CD14-positive monocyte (primary cell): ENCODE data around the gene KRT1. TPM values are rescaled to one million over a fixed set of nuclear protein-coding genes. Genes with fewer than 3 reads are reported as not detected.
A peak's percentile ranks its signal among the peaks of the same experiment; 100 is the strongest.

Source experiments
- DNase-seq, 3 donors: peaks; one replicate each; pipeline ENCODE4 v3.0.0-alpha.2; 2011 to 2022
- H2AFZ ChIP-seq: 2 replicates; pipeline ENCODE4 v1.6.0; 2012; ENCODE audit warnings: mild to moderate bottlenecking, low read depth, low read length, inconsistent platforms; ENCODE audit not compliant: insufficient read depth, poor library complexity, severe bottlenecking
- H3K27ac ChIP-seq, 2 donors: 1 replicate in 1 of 2; 2 replicates in 1 of 2; pipeline ENCODE4 v1.5.1; 2012 to 2013; ENCODE audit warnings: low read length in 2 of 2, control low read depth in 1 of 2, inconsistent platforms in 1 of 2, low read depth in 1 of 2, mild to moderate bottlenecking in 1 of 2
- H3K27me3 ChIP-seq, 2 donors: one replicate each; pipeline versions ENCODE4 v1.6.0 to v1.6.1; 2011 to 2013; ENCODE audit warnings: low read length in 2 of 2; ENCODE audit not compliant: control insufficient read depth in 2 of 2, insufficient read depth in 2 of 2
- H3K36me3 ChIP-seq, 2 donors: replicated peaks in 1 of 2; 1 replicate in 1 of 2; 2 replicates in 1 of 2; pipeline versions ENCODE4 v1.5.1 to v1.6.1; 2012 to 2013; ENCODE audit warnings: low read length in 2 of 2, control low read depth in 1 of 2, inconsistent platforms in 1 of 2, mild to moderate bottlenecking in 1 of 2; ENCODE audit not compliant: insufficient read depth in 2 of 2, control insufficient read depth in 1 of 2
- H3K4me1 ChIP-seq, 2 donors: 1 replicate in 1 of 2; 2 replicates in 1 of 2; pipeline versions ENCODE4 v1.5.1 to v1.6.1; 2012 to 2013; ENCODE audit warnings: low read length in 2 of 2, control low read depth in 1 of 2, inconsistent platforms in 1 of 2, mild to moderate bottlenecking in 1 of 2, moderate library complexity in 1 of 2; ENCODE audit not compliant: insufficient read depth in 2 of 2, control insufficient read depth in 1 of 2
- H3K4me2 ChIP-seq: replicated peaks from 2 replicates; pipeline ENCODE3; 2012; ENCODE audit warnings: low read length, moderate library complexity, mild to moderate bottlenecking; ENCODE audit not compliant: poor library complexity, severe bottlenecking; ENCODE audit errors: extremely low read depth
- H3K4me3 ChIP-seq, 3 experiments: fragments of 200-600 bp in 1 of 3; sonication (generic) in 1 of 3; replicated peaks in 1 of 3; 1 replicate in 2 of 3; 2 replicates in 1 of 3; pipeline ENCODE4 v1.5.1; 2011 to 2013; ENCODE audit warnings: low read length in 3 of 3, mild to moderate bottlenecking in 3 of 3, control low read depth in 2 of 3, low read depth in 2 of 3, inconsistent platforms in 1 of 3, moderate library complexity in 1 of 3
- H3K79me2 ChIP-seq: 2 replicates; pipeline ENCODE4 v1.6.0; 2012; ENCODE audit warnings: mild to moderate bottlenecking, control low read depth, inconsistent platforms, low read length, moderate library complexity; ENCODE audit not compliant: insufficient read depth
- H3K9ac ChIP-seq: 2 replicates; pipeline ENCODE4 v1.6.0; 2017; ENCODE audit warnings: low read length, mild to moderate bottlenecking; ENCODE audit not compliant: insufficient read depth, poor library complexity, severe bottlenecking
- H3K9me3 ChIP-seq, 2 donors: replicated peaks in 1 of 2; 1 replicate in 1 of 2; 2 replicates in 1 of 2; pipeline versions ENCODE4 v1.5.1 to v1.6.1; 2012 to 2013; ENCODE audit warnings: low read length in 2 of 2, control low read depth in 1 of 2; ENCODE audit not compliant: control insufficient read depth in 1 of 2, insufficient read depth in 1 of 2
- H4K20me1 ChIP-seq: 2 replicates; pipeline ENCODE4 v1.6.0; 2012; ENCODE audit warnings: mild to moderate bottlenecking, low read length, control low read depth, moderate library complexity; ENCODE audit not compliant: insufficient read depth
- H3K27ac Mint-ChIP-seq, 7 donors: one replicate each; pipeline ENCODE4 v1.8.0; 2020; ENCODE audit warnings: mild to moderate bottlenecking in 7 of 7, mixed read lengths in 7 of 7, moderate library complexity in 6 of 7, inconsistent platforms in 2 of 7
- H3K27me3 Mint-ChIP-seq, 3 donors: one replicate each; pipeline ENCODE4 v1.8.0; 2021 to 2022; ENCODE audit warnings: low read depth in 3 of 3, mild to moderate bottlenecking in 3 of 3, mixed read lengths in 3 of 3, moderate library complexity in 3 of 3, inconsistent platforms in 1 of 3
- H3K36me3 Mint-ChIP-seq, 2 donors: one replicate each; pipeline ENCODE4 v1.8.0; 2020; ENCODE audit warnings: mixed read lengths in 2 of 2, inconsistent platforms in 1 of 2, mild to moderate bottlenecking in 1 of 2
- H3K4me1 Mint-ChIP-seq: one replicate; pipeline ENCODE4 v1.8.0; 2020; ENCODE audit warnings: mild to moderate bottlenecking, mixed read lengths
- H3K4me3 Mint-ChIP-seq, 2 donors: one replicate each; pipeline ENCODE4 v1.8.0; 2020; ENCODE audit warnings: mild to moderate bottlenecking in 2 of 2, mixed read lengths in 2 of 2, moderate library complexity in 1 of 2
- H3K9me3 Mint-ChIP-seq, 7 donors: one replicate each; pipeline ENCODE4 v1.8.0; 2020 to 2022; ENCODE audit warnings: mixed read lengths in 7 of 7, mild to moderate bottlenecking in 6 of 7, moderate library complexity in 6 of 7, inconsistent platforms in 2 of 7
- CTCF ChIP-seq: fragments of 200-600 bp; IDR thresholded peaks from one replicate; pipeline ENCODE4 v1.8.0; 2022; ENCODE audit warnings: antibody characterized with exemption, mild to moderate bottlenecking
- WGBS: methylation state at CpG from one replicate; pipeline ENCODE4 v1.1.5; 2013; ENCODE audit warnings: missing lambda C conversion rate; ENCODE audit not compliant: insufficient coverage; 5-methylcytosine and 5-hydroxymethylcytosine counted together
- intact Hi-C, 2 donors: fragments of 100-400 bp; cut with micrococcal nuclease; formaldehyde crosslinking; loops; one replicate each; pipeline versions ENCODE4 v1.15.0 to v1.15.1; 2023
- polyA plus RNA-seq, 3 donors: library from polyadenylated mRNA; depleted of rRNA in 1 of 3; unstranded in 2 of 3; stranded (reverse) in 1 of 3; fragments of 300-500 nt in 2 of 3; fragments of >200 nt in 1 of 3; fragmentation: Illumina TruSeq in 2 of 3; gene quantifications; 1 replicate in 2 of 3; 2 replicates in 1 of 3; pipeline ENCODE4 v1.2.3, GENCODE V29; 2012 to 2021

Gene KRT1
- polyA plus RNA-seq, 3 donors = not detected

- Histone ChIP-seq H3K9me3 (no peaks in the 10 kb centered on the region), H3K4me3 (no peak overlapping the region), H3K4me1 (no peaks in the 10 kb centered on the region), H3K27ac (no peak overlapping the region), H2AFZ (no peak overlapping the region), H3K4me2 (no peak overlapping the region), H3K36me3 (no peaks in the 10 kb centered on the region), H3K27me3 (peaks cover 10 to 14% of the 10 kb centered on the region in 2 donors), H3K9ac (no peak overlapping the region), H3K79me2 (no peaks in the 10 kb centered on the region), H4K20me1 (no peaks in the 10 kb centered on the region)
- intact Hi-C loops = no loop called here
- DNase-seq = no peak
- no peak overlapping the region for H3K4me3 Mint-ChIP-seq
- WGBS = 96% methylated on average over 5 of the region's 8 CpGs
- H3K27me3 Mint-ChIP-seq = peaks cover 10 to 24% (median 19%) of the 10 kb centered on the region in 3 donors
- no peaks in the 10 kb centered on the region for H3K36me3 Mint-ChIP-seq
- no peak overlapping the region for H3K27ac Mint-ChIP-seq
- H3K9me3 Mint-ChIP-seq = peaks cover 0 to 2% (median 0%) of the 10 kb centered on the region in 7 donors
- peaks cover 5% of the 10 kb centered on the region for H3K4me1 Mint-ChIP-seq
- no peak for TF ChIP-seq CTCF
Observed at GRCh38 chr12:52720365-52720886, 40.2 kb upstream of the KRT1 start.

- no peaks in the 10 kb centered on the region for H3K36me3 ChIP-seq
- Mint-ChIP-seq H3K27ac (no peak overlapping the region), H3K9me3 (peaks cover 0 to 19% (median 2%) of the 10 kb centered on the region in 7 donors), H3K27me3 (peaks cover 39 to 50% (median 48%) of the 10 kb centered on the region in 3 donors), H3K4me1 (peaks cover 5% of the 10 kb centered on the region), H3K36me3 (peaks cover 0 to 2% of the 10 kb centered on the region in 2 donors), H3K4me3 (peak overlapping the region in 1 of 2 donors; percentile 35)
- H2AFZ ChIP-seq = no peak overlapping the region
- no peak overlapping the region for H3K9ac ChIP-seq
- no peak for DNase-seq
- no peak overlapping the region for H3K4me3 ChIP-seq
- no peak overlapping the region for H3K27ac ChIP-seq
- H3K4me2 ChIP-seq = no peak overlapping the region
- H4K20me1 ChIP-seq = no peaks in the 10 kb centered on the region
- no peaks in the 10 kb centered on the region for H3K4me1 ChIP-seq
- intact Hi-C loops = no loop called here
- WGBS = 100% methylated on average over 1 of the region's 5 CpGs
- peaks cover 0 to 16% of the 10 kb centered on the region in 2 donors for H3K9me3 ChIP-seq
- no peak for TF ChIP-seq CTCF
- H3K79me2 ChIP-seq = no peaks in the 10 kb centered on the region
- H3K27me3 ChIP-seq = peaks cover 37 to 41% of the 10 kb centered on the region in 2 donors
Observed at GRCh38 chr12:52716061-52716460, 35.9 kb upstream of the KRT1 start.
